HepG2 (cell line): ENCODE results near the gene DCAF7. TPM values are rescaled to one million over a fixed set of nuclear protein-coding genes. Genes with fewer than 3 reads are reported as not detected.

Source experiments
- EEA1 ChIP-seq: sonication (generic); formaldehyde crosslinking; IDR thresholded peaks from 2 replicates; pipeline ENCODE4 v1.5.1; 2020; ENCODE audit warnings: mild to moderate bottlenecking, missing genetic modification reagents, borderline replicate concordance
- EHMT2 ChIP-seq: fragments of 200-600 bp; sonication (generic); IDR thresholded peaks from 2 replicates; pipeline ENCODE4 v1.7.0; 2017; ENCODE audit warnings: antibody characterized with exemption, low read depth, low read length, borderline replicate concordance
- FOXC1 ChIP-seq: sonication (generic); formaldehyde crosslinking; IDR thresholded peaks from 2 replicates; pipeline ENCODE4 v1.8.0; 2022; ENCODE audit warnings: mild to moderate bottlenecking, missing genetic modification reagents, borderline replicate concordance
- JUNB ChIP-seq: sonication (generic); formaldehyde crosslinking; IDR thresholded peaks from 2 replicates; pipeline ENCODE4 v1.8.0; 2022; ENCODE audit warnings: missing genetic modification reagents, mild to moderate bottlenecking, borderline replicate concordance
- JUND ChIP-seq: sonication (generic); formaldehyde crosslinking; IDR thresholded peaks from 2 replicates; pipeline ENCODE4 v1.8.0; 2022; ENCODE audit warnings: mild to moderate bottlenecking, missing genetic modification reagents
- MAZ ChIP-seq, 2 experiments: sonication (generic) in 1 of 2; formaldehyde crosslinking in 1 of 2; IDR thresholded peaks; 2 replicates each; pipeline versions ENCODE4 v1.5.0 to v1.6.1; 2012 to 2020; ENCODE audit warnings: low read depth in 2 of 2, mild to moderate bottlenecking in 2 of 2, borderline replicate concordance in 1 of 2, improper control_type of control experiment in 1 of 2, low read length in 1 of 2, missing genetic modification reagents in 1 of 2, moderate library complexity in 1 of 2
- MTERF4 ChIP-seq: sonication (generic); formaldehyde crosslinking; IDR thresholded peaks from 2 replicates; pipeline ENCODE4 v1.8.0; 2023; ENCODE audit warnings: mild to moderate bottlenecking, missing genetic modification reagents
- MYPOP ChIP-seq: sonication (generic); formaldehyde crosslinking; IDR thresholded peaks from 2 replicates; pipeline ENCODE4 v1.8.1; 2023; ENCODE audit warnings: mild to moderate bottlenecking, moderate library complexity, missing genetic modification reagents
- PLRG1 ChIP-seq: fragments of 450-650 bp; conservative IDR thresholded peaks from 2 replicates; pipeline ENCODE4 v1.6.1; 2016
- RXRA ChIP-seq: sonication (generic); formaldehyde crosslinking; IDR thresholded peaks from 2 replicates; pipeline ENCODE4 v1.5.1; 2020; ENCODE audit warnings: missing genetic modification reagents
- SETDB1 ChIP-seq: sonication (generic); formaldehyde crosslinking; IDR thresholded peaks from 2 replicates; pipeline ENCODE4 v1.5.1; 2020; ENCODE audit warnings: missing genetic modification reagents, mild to moderate bottlenecking, borderline replicate concordance
- TEAD3 ChIP-seq: optimal IDR thresholded peaks from 2 replicates; pipeline ENCODE3; 2016; ENCODE audit warnings: borderline replicate concordance
- THAP9 ChIP-seq: sonication (generic); formaldehyde crosslinking; IDR thresholded peaks from 2 replicates; pipeline ENCODE4; 2020; ENCODE audit warnings: missing genetic modification reagents, mild to moderate bottlenecking, borderline replicate concordance
- TP53 ChIP-seq: sonication (generic); formaldehyde crosslinking; conservative IDR thresholded peaks from 2 replicates; pipeline ENCODE4 v1.4.0; 2020; ENCODE audit warnings: missing genetic modification reagents
- ZFAT ChIP-seq: sonication (generic); formaldehyde crosslinking; conservative IDR thresholded peaks from 2 replicates; pipeline ENCODE4 v1.8.1; 2023; ENCODE audit warnings: missing genetic modification reagents, inconsistent platforms
- ZNF17 ChIP-seq: sonication (generic); formaldehyde crosslinking; IDR thresholded peaks from 2 replicates; pipeline ENCODE4 v1.5.0; 2020; ENCODE audit warnings: mild to moderate bottlenecking, missing genetic modification reagents
- ZNF33B ChIP-seq: sonication (generic); formaldehyde crosslinking; IDR thresholded peaks from 2 replicates; pipeline ENCODE4 v1.5.1; 2020; ENCODE audit warnings: mild to moderate bottlenecking, missing genetic modification reagents
- ZNF503 ChIP-seq: sonication (generic); formaldehyde crosslinking; IDR thresholded peaks from 2 replicates; pipeline ENCODE4 v1.4.0; 2020; ENCODE audit warnings: missing genetic modification reagents
- ZNF543 ChIP-seq: sonication (generic); formaldehyde crosslinking; IDR thresholded peaks from 2 replicates; pipeline ENCODE4 v1.4.0; 2020; ENCODE audit warnings: mild to moderate bottlenecking, missing genetic modification reagents
- ZNF572 ChIP-seq: sonication (generic); formaldehyde crosslinking; IDR thresholded peaks from 2 replicates; pipeline ENCODE4 v1.5.1; 2020; ENCODE audit warnings: mild to moderate bottlenecking, missing genetic modification reagents
- ZNF652 ChIP-seq: IDR thresholded peaks from 2 replicates; pipeline ENCODE4 v1.6.1; 2016; ENCODE audit warnings: low read depth, borderline replicate concordance
- polyA plus RNA-seq, 8 experiments: library from polyadenylated mRNA; depleted of rRNA in 3 of 8; stranded (reverse) in 7 of 8; unstranded in 1 of 8; fragments of >200 nt; fragmentation: Illumina TruSeq in 4 of 8; extraction: Trizol in 4 of 8; gene quantifications; 2 replicates each; pipeline versions ENCODE4 v1.2.1 to v1.2.3, GENCODE V29; 2011 to 2016; ENCODE audit warnings: low read depth in 4 of 8, missing spikeins in 1 of 8, mixed read lengths in 1 of 8; ENCODE audit not compliant: insufficient read depth in 1 of 8
- total RNA-seq, 5 experiments: library from RNA; depleted of rRNA; stranded (reverse); fragments of >200 nt; fragmentation: Illumina TruSeq; extraction: Trizol; gene quantifications; 2 replicates each; pipeline ENCODE4 v1.2.3, GENCODE V29; 2016; ENCODE audit warnings: low read depth in 1 of 5

The DCAF7 gene
- total and polyA plus RNA-seq, 2 of the 13 experiments (the other 11 are each of a cell fraction or from before 2014, with no cell fraction given), result 55.2 to 73.4 TPM

- TF ChIP-seq PLRG1, result no peak
- TF ChIP-seq MAZ (IDR thresholded peaks at IDR 0.05; ENCODE audit: borderline replicate concordance, low read depth, low read length), result no peak
- no peak for TF ChIP-seq MAZ (CRISPR knock-in tag; IDR thresholded peaks at IDR 0.05; ENCODE audit: low read depth)
- TF ChIP-seq MTERF4, result no peak; the same call in 1 of the 2 replicates
- no peak for TF ChIP-seq ZNF33B
- TF ChIP-seq EHMT2, result no peak
- no peak for TF ChIP-seq SETDB1 (CRISPR knock-in tag)
- peak; percentile 8; the same call in 1 of the 2 replicates for TF ChIP-seq FOXC1 (CRISPR knock-in tag)
- TF ChIP-seq ZNF17 (CRISPR knock-in tag), result no peak
- no peak for TF ChIP-seq ZFAT
- TF ChIP-seq JUND (CRISPR knock-in tag), result peak; percentile 60; the same call in 1 of the 2 replicates
- no peak for TF ChIP-seq EEA1 (CRISPR knock-in tag)
- no peak for TF ChIP-seq THAP9 (CRISPR knock-in tag)
- no peak for TF ChIP-seq MYPOP (CRISPR knock-in tag)
- TF ChIP-seq ZNF543 (CRISPR knock-in tag), result no peak
- TF ChIP-seq JUNB (CRISPR knock-in tag), result no peak
- peak; percentile 91 for TF ChIP-seq RXRA (CRISPR knock-in tag)
- TF ChIP-seq ZNF652 (CRISPR knock-in tag), result no peak
- TF ChIP-seq ZNF503 (CRISPR knock-in tag), result no peak
- peak; percentile 89; the same call in 1 of the 2 replicates for TF ChIP-seq ZNF572 (CRISPR knock-in tag)
- peak; percentile 49 for TF ChIP-seq TEAD3 (CRISPR knock-in tag)
- TF ChIP-seq TP53 (CRISPR knock-in tag), result no peak
Measured at GRCh38 chr17:63516910-63517824, 33.1 kb upstream of the DCAF7 start (continued).
